ENCODE measurements around the gene EIF4EBP2.

The EIF4EBP2 gene

GRCh38 chr10:70399177-70399576 lies 4.8 kb upstream of the EIF4EBP2 start:
- H3K4me3 ChIP-seq (ENCODE audit: low read depth, low read length): no peak overlapping the region
- TF ChIP-seq CTCF (IDR thresholded peaks at IDR 0.05; ENCODE audit: low read depth, low read length): no peak
- in situ Hi-C loops (cut with HindIII; ENCODE audit: low sequenced_read_pairs): no loop called here
- DNase-seq (ENCODE audit: low read depth, low spot score): no peak

- peak overlapping the region; percentile 78 for H3K4me3 ChIP-seq (ENCODE audit: low read depth, low read length)
- no peak for TF ChIP-seq CTCF (IDR thresholded peaks at IDR 0.05; ENCODE audit: low read depth, low read length)
- no peak for DNase-seq (ENCODE audit: low read depth, low spot score)
- in situ Hi-C loops (cut with HindIII; ENCODE audit: low sequenced_read_pairs): no loop called here
These were observed 386 bp upstream of the EIF4EBP2 start for GRCh38 chr10:70403483-70404035.

GRCh38 chr10:70404787-70405036 lies 767 bp downstream of the EIF4EBP2 start:
- no peak for TF ChIP-seq CTCF (IDR thresholded peaks at IDR 0.05; ENCODE audit: low read depth, low read length)
- H3K4me3 ChIP-seq (ENCODE audit: low read depth, low read length): peak overlapping the region; percentile 78
- peak; percentile 22 for DNase-seq (ENCODE audit: low read depth, low spot score)
- in situ Hi-C loops (cut with HindIII; ENCODE audit: low sequenced_read_pairs): no loop called here

- no peak for TF ChIP-seq CTCF (IDR thresholded peaks at IDR 0.05; ENCODE audit: low read depth, low read length)
- DNase-seq (ENCODE audit: low read depth, low spot score): peak; percentile 90
- in situ Hi-C loops (cut with HindIII; ENCODE audit: low sequenced_read_pairs): no loop called here
- H3K4me3 ChIP-seq (ENCODE audit: low read depth, low read length): peak overlapping the region; percentile 78
These were observed 1.3 kb downstream of the EIF4EBP2 start for GRCh38 chr10:70405037-70405824.

- no peak for DNase-seq (ENCODE audit: low read depth, low spot score)
- H3K4me3 ChIP-seq (ENCODE audit: low read depth, low read length): no peak overlapping the region
- in situ Hi-C loops (cut with HindIII; ENCODE audit: low sequenced_read_pairs): no loop called here
- no peak for TF ChIP-seq CTCF (IDR thresholded peaks at IDR 0.05; ENCODE audit: low read depth, low read length)
These were observed 5.8 kb downstream of the EIF4EBP2 start for GRCh38 chr10:70409772-70410171.

GRCh38 chr10:70410608-70411007 lies 6.7 kb downstream of the EIF4EBP2 start:
- no peak for TF ChIP-seq CTCF (IDR thresholded peaks at IDR 0.05; ENCODE audit: low read depth, low read length)
- DNase-seq (ENCODE audit: low read depth, low spot score): no peak
- no peak overlapping the region for H3K4me3 ChIP-seq (ENCODE audit: low read depth, low read length)
- in situ Hi-C loops (cut with HindIII; ENCODE audit: low sequenced_read_pairs): no loop called here
